Duodenal mucosa (tissue), 2 donors: ENCODE measurements around the gene RASAL1.

Experiments
- H3K27ac ChIP-seq: one replicate; pipeline ENCODE4 v1.7.0; 2013; ENCODE audit warnings: low read depth, low read length
- H3K27me3 ChIP-seq, 2 donors: one replicate each; pipeline ENCODE4 v1.7.0; 2013; ENCODE audit warnings: low read length in 2 of 2, control low read depth in 1 of 2; ENCODE audit not compliant: insufficient read depth in 2 of 2, control insufficient read depth in 1 of 2
- H3K36me3 ChIP-seq, 2 donors: one replicate each; pipeline ENCODE4 v1.7.0; 2013; ENCODE audit warnings: low read length in 2 of 2, control low read depth in 1 of 2; ENCODE audit not compliant: insufficient read depth in 2 of 2, control insufficient read depth in 1 of 2
- H3K4me1 ChIP-seq, 2 donors: one replicate each; pipeline ENCODE4 v1.7.0; 2013; ENCODE audit warnings: low read length in 2 of 2, control low read depth in 1 of 2; ENCODE audit not compliant: insufficient read depth in 2 of 2, control insufficient read depth in 1 of 2
- H3K4me3 ChIP-seq, 2 donors: one replicate each; pipeline ENCODE4 v1.7.0; 2013; ENCODE audit warnings: low read length in 2 of 2, low read depth in 1 of 2
- H3K9ac ChIP-seq, 2 donors: one replicate each; pipeline ENCODE4 v1.7.0; 2013; ENCODE audit warnings: low read length in 2 of 2, low read depth in 1 of 2
- H3K9me3 ChIP-seq, 2 donors: one replicate each; pipeline ENCODE4 v1.7.0; 2013; ENCODE audit warnings: low read length in 2 of 2, control low read depth in 1 of 2; ENCODE audit not compliant: control insufficient read depth in 1 of 2

RASAL1 gene

GRCh38 chr12:113133666-113134065, 1.9 kb downstream of the RASAL1 start:
- no peak overlapping the region for H3K4me3 ChIP-seq
- H3K27me3 ChIP-seq, result no peaks in the 10 kb centered on the region
- no peak overlapping the region for H3K27ac ChIP-seq
- no peaks in the 10 kb centered on the region for H3K9me3 ChIP-seq
- no peaks in the 10 kb centered on the region for H3K36me3 ChIP-seq
- no peak overlapping the region for H3K9ac ChIP-seq
- H3K4me1 ChIP-seq, result peaks cover 13 to 15% of the 10 kb centered on the region in 2 donors

DNA sequence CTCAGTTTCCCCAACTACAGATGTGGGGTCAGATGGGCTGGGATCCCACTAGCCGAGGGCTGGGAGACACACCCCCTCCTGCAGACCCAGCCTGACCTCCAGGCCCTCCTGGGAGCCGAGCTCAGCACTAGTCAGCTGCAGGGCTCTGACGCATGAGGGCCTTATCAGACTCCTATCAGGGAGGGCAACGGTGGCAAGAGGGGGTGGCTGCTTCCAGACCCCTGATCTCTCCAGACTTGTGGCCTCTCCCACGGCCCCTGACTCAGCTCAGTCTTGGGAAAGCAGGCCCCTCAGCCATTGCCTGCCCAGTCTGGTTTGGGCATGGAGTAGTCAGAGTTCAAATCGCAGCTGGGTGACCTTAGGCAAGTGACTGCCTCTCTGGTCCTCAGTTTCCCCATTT, 2.5 kb downstream of the RASAL1 start:
- no peaks in the 10 kb centered on the region for H3K9me3 ChIP-seq
- H3K4me3 ChIP-seq, result no peak overlapping the region
- H3K4me1 ChIP-seq, result peaks cover 13 to 15% of the 10 kb centered on the region in 2 donors
- H3K27ac ChIP-seq, result no peak overlapping the region
- no peak overlapping the region for H3K9ac ChIP-seq
- H3K36me3 ChIP-seq, result no peaks in the 10 kb centered on the region
- no peaks in the 10 kb centered on the region for H3K27me3 ChIP-seq

DNA sequence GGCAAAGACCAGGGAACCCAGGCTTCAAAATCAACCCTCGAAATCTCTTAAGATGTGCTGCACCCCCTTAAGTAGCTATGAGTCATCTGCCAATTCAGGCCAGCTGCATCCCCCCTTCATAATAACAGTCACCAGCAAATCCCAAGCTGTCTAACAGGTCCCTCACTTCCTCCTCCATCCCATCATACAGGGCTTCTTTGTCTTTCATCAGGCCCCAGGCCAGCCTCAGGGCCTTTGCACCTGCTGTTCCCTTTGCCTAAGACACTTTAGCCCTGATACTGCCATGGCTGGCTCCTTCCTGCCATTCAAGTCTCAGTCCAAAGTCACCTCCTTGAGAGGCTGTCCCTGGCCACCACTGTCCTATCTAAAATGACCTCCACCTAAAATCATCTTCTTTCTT, 4.0 kb downstream of the RASAL1 start:
- Histone ChIP-seq H3K9me3 (no peaks in the 10 kb centered on the region), H3K27me3 (no peaks in the 10 kb centered on the region), H3K4me3 (no peak overlapping the region), H3K9ac (no peak overlapping the region), H3K4me1 (peaks cover 8 to 12% of the 10 kb centered on the region in 2 donors), H3K27ac (no peak overlapping the region), H3K36me3 (no peaks in the 10 kb centered on the region)

- H3K27me3 ChIP-seq, result no peaks in the 10 kb centered on the region
- peaks cover 0 to 3% of the 10 kb centered on the region in 2 donors for H3K4me1 ChIP-seq
- no peak overlapping the region for H3K27ac ChIP-seq
- no peak overlapping the region for H3K9ac ChIP-seq
- no peaks in the 10 kb centered on the region for H3K9me3 ChIP-seq
- H3K36me3 ChIP-seq, result no peaks in the 10 kb centered on the region
- no peak overlapping the region for H3K4me3 ChIP-seq
Measured at GRCh38 chr12:113130457-113131135, 5.0 kb downstream of the RASAL1 start.

DNA sequence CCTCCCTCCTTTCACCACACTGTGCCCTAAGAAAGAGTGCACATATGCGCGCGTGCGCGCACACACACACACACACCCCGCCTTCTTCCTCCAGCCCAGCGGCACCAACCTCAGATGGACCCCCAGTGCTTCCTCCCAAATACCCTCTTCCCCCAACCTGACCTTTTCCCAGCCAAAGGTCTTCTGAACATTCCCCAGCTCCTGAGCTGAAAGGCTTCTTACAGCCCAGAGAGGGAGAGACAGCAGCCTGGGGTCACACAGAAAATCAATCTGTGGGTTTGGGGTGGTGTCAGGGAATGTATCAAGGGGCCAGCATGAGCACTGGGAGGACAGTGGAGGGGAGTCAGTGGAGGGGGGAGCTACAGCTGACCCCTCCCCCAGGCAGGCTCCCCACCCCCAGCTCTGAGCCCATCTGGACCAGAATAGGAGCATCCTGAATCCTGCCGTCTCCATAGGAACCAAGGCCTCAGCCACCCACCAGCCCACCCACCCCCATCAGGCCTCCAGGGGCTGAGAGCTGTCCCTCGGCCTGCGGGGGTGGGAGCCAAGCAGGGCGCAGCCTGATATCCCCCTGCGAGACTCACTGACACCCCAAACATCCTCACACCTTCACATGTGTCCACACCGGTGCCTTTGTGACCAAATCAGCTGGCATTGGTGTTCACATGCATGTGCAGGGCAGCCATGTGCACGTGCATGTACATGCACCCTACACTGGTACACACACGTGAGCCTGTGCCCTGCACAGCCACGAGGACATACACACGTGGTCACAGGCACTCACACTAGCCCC, 5.7 kb downstream of the RASAL1 start:
- Histone ChIP-seq H3K4me1 (no peaks in the 10 kb centered on the region), H3K36me3 (no peaks in the 10 kb centered on the region), H3K27me3 (no peaks in the 10 kb centered on the region), H3K9me3 (no peaks in the 10 kb centered on the region), H3K9ac (no peak overlapping the region), H3K27ac (no peak overlapping the region), H3K4me3 (no peak overlapping the region)

- H3K9me3 ChIP-seq, result no peaks in the 10 kb centered on the region
- H3K27ac ChIP-seq, result no peak overlapping the region
- H3K27me3 ChIP-seq, result no peaks in the 10 kb centered on the region
- H3K36me3 ChIP-seq, result no peaks in the 10 kb centered on the region
- no peak overlapping the region for H3K9ac ChIP-seq
- H3K4me3 ChIP-seq, result no peak overlapping the region
- no peaks in the 10 kb centered on the region for H3K4me1 ChIP-seq
Measured at GRCh38 chr12:113128802-113129663, 6.5 kb downstream of the RASAL1 start.

DNA sequence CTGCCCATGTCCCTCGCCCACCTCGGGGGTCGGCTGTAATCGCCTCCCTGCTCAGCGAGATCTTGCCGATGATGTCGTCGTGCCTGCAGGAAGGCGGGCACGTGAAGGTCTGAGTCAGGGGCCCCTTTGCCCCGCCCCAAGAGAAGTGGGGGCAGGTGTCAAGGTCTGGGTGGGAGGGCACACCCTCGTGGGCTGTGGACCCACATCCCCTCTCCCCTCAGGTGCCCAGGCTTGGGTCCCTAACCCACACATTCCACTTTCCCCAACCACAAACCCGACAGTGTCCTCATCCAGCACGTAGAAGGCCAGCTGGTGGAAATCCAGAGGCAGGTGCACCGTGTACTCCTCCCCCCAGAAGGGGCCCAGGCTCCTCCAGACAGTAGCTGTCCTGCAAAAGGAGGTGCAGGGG, 7.8 kb downstream of the RASAL1 start:
- Histone ChIP-seq H3K4me1 (no peaks in the 10 kb centered on the region), H3K4me3 (no peak overlapping the region), H3K36me3 (no peaks in the 10 kb centered on the region), H3K27me3 (no peaks in the 10 kb centered on the region), H3K9me3 (peaks cover 0 to 5% of the 10 kb centered on the region in 2 donors), H3K27ac (no peak overlapping the region), H3K9ac (no peak overlapping the region)

- H3K27me3 ChIP-seq, result peaks cover 0 to 3% of the 10 kb centered on the region in 2 donors
- no peaks in the 10 kb centered on the region for H3K36me3 ChIP-seq
- H3K4me3 ChIP-seq, result no peak overlapping the region
- peaks cover 0 to 5% of the 10 kb centered on the region in 2 donors for H3K9me3 ChIP-seq
- H3K4me1 ChIP-seq, result no peaks in the 10 kb centered on the region
- H3K9ac ChIP-seq, result no peak overlapping the region
- no peak overlapping the region for H3K27ac ChIP-seq
Measured at GRCh38 chr12:113120670-113121370, 14.7 kb downstream of the RASAL1 start.

GRCh38 chr12:113119980-113120669, 15.4 kb downstream of the RASAL1 start:
- H3K4me1 ChIP-seq, result no peaks in the 10 kb centered on the region
- H3K4me3 ChIP-seq, result no peak overlapping the region
- peaks cover 0 to 5% of the 10 kb centered on the region in 2 donors for H3K9me3 ChIP-seq
- no peak overlapping the region for H3K9ac ChIP-seq
- H3K27me3 ChIP-seq, result peaks cover 0 to 3% of the 10 kb centered on the region in 2 donors
- H3K27ac ChIP-seq, result no peak overlapping the region
- H3K36me3 ChIP-seq, result no peaks in the 10 kb centered on the region
